OCI-LY7 (cell line): Measurements from ENCODE around the gene ALOXE3. TPM values are rescaled to one million over a fixed set of nuclear protein-coding genes. Genes with fewer than 3 reads are reported as not detected.

ENCODE experiments used
- BruUV-seq: library from RNA; stranded (reverse); fragments of 400-500 nt; replicated peaks from 2 replicates; lab custom pipeline; 2021; lab: Mats Ljungman, UMichigan
- CTCF ChIA-PET: fragments of 300-600 bp; sonication (Branson Sonifier 250); formaldehyde crosslinking; loops from one replicate; lab custom pipeline; 2022; ENCODE audit warnings: antibody characterized with exemption; ENCODE audit not compliant: unreplicated experiment; lab: Charles Lee
- POLR2A ChIA-PET: fragments of 300-600 bp; sonication (Branson Sonifier 250); formaldehyde crosslinking; loops from one replicate; lab custom pipeline; 2022; ENCODE audit warnings: antibody characterized with exemption; lab: Charles Lee
- DNase-seq: peaks from one replicate; pipeline ENCODE4 v3.0.0-alpha.2; 2015; ENCODE audit warnings: low spot score
- H2AFZ ChIP-seq: fragments of 200-600 bp; sonication (generic), shearing (Covaris generic); 2 replicates; pipeline ENCODE4 v1.6.1; 2014; ENCODE audit warnings: mild to moderate bottlenecking, antibody characterized with exemption, low read length, moderate library complexity
- H3K27ac ChIP-seq: fragments of 200-600 bp; sonication (generic); 2 replicates; pipeline ENCODE4 v1.5.1; 2014; ENCODE audit warnings: mixed run types, low read depth, mild to moderate bottlenecking, moderate library complexity, low read length, inconsistent platforms; ENCODE audit not compliant: poor library complexity, severe bottlenecking
- H3K36me3 ChIP-seq: fragments of 200-600 bp; sonication (generic); 2 replicates; pipeline ENCODE4 v1.6.1; 2014; ENCODE audit warnings: mild to moderate bottlenecking, antibody characterized with exemption, low read length, moderate library complexity, mixed read lengths; ENCODE audit not compliant: insufficient read depth
- H3K4me1 ChIP-seq: fragments of 200-600 bp; sonication (generic); 2 replicates; pipeline ENCODE4 v1.5.1; 2014; ENCODE audit warnings: mild to moderate bottlenecking, low read length; ENCODE audit not compliant: insufficient read depth, poor library complexity, severe bottlenecking
- H3K4me2 ChIP-seq: fragments of 200-600 bp; sonication (generic); 2 replicates; pipeline ENCODE4 v1.6.1; 2014; ENCODE audit warnings: mild to moderate bottlenecking, low read length
- H3K4me3 ChIP-seq: fragments of 200-600 bp; sonication (generic); 2 replicates; pipeline ENCODE4 v1.5.1; 2014; ENCODE audit warnings: mild to moderate bottlenecking, low read depth, low read length; ENCODE audit not compliant: poor library complexity, severe bottlenecking
- H3K79me2 ChIP-seq: fragments of 200-600 bp; sonication (generic); 2 replicates; pipeline ENCODE4 v1.6.1; 2016; ENCODE audit warnings: low read depth, mild to moderate bottlenecking, low read length, moderate library complexity, mixed read lengths; ENCODE audit not compliant: insufficient read depth
- H3K9me2 ChIP-seq: fragments of 200-600 bp; sonication (generic); 2 replicates; pipeline ENCODE4 v1.6.1; 2016; ENCODE audit warnings: mild to moderate bottlenecking, low read length, mixed read lengths; ENCODE audit not compliant: insufficient read depth
- H3K9me3 ChIP-seq: fragments of 200-600 bp; sonication (generic); 2 replicates; pipeline ENCODE4 v1.6.1; 2014; ENCODE audit warnings: mild to moderate bottlenecking, mixed run types, low read length, mixed read lengths
- H4K20me1 ChIP-seq: fragments of 200-600 bp; sonication (generic); 2 replicates; pipeline ENCODE4 v1.6.1; 2014; ENCODE audit warnings: mild to moderate bottlenecking, antibody characterized with exemption, low read length, moderate library complexity, mixed read lengths; ENCODE audit not compliant: insufficient read depth
- CTCF ChIP-seq: fragments of 200-600 bp; sonication (generic); conservative IDR thresholded peaks from 2 replicates; pipeline ENCODE4 v1.5.1; 2014; ENCODE audit warnings: mild to moderate bottlenecking, antibody characterized with exemption, low read length, moderate library complexity, mixed read lengths
- EZH2phosphoT487 ChIP-seq: fragments of 200-600 bp; sonication (generic); IDR thresholded peaks from 2 replicates; pipeline ENCODE4 v1.6.1; 2018; ENCODE audit warnings: low read depth, borderline replicate concordance, mild to moderate bottlenecking, mixed run types, antibody characterized with exemption, low read length, moderate library complexity, mixed read lengths
- intact Hi-C: fragments of 100-400 bp; cut with micrococcal nuclease; formaldehyde crosslinking; loops from one replicate; pipeline ENCODE4 v1.10.0; 2022; ENCODE audit not compliant: unreplicated experiment
- total RNA-seq, 2 experiments: library from RNA; depleted of rRNA in 1 of 2; stranded (reverse); fragments of >200 nt in 1 of 2; shearing (Covaris generic) in 1 of 2; gene quantifications; 2 replicates each; pipeline ENCODE4 v1.2.3, GENCODE V29; 2014 to 2022

Gene ALOXE3
- total RNA-seq, 2 experiments from 2014 or later, result 0.10 TPM; not detected in 1

- CTCF ChIA-PET, result no interaction called here
- H4K20me1 ChIP-seq, result no peaks in the 10 kb centered on the region
- no TSS peak for BruUV-seq
- H2AFZ ChIP-seq, result peak within 1 kb of the TSS; percentile 76
- H3K4me3 ChIP-seq, result peak within 1 kb of the TSS; percentile 91
- TF ChIP-seq CTCF, result no peak
- no peak for TF ChIP-seq EZH2phosphoT487
- H3K9me2 ChIP-seq, result no peaks in the 10 kb centered on the region
- peak within 1 kb of the TSS; percentile 60 for H3K27ac ChIP-seq
- H3K9me3 ChIP-seq, result no peaks in the 10 kb centered on the region
- POLR2A ChIA-PET, result no interaction called here
- peaks cover 27% of the 10 kb centered on the region for H3K36me3 ChIP-seq
- H3K4me2 ChIP-seq, result peak within 1 kb of the TSS; percentile 74
- H3K79me2 ChIP-seq, result peaks cover 14% of the 10 kb centered on the region; the same call in 1 of the 2 replicates
- H3K4me1 ChIP-seq, result peaks cover 45% of the 10 kb centered on the region
- peak; percentile 80 for DNase-seq
- intact Hi-C loops, result no loop called here
Observed at GRCh38 chr17:8162233-8162996, 44.1 kb upstream of the ALOXE3 start, which contains the start of gene VAMP2. Gene VAMP2, minus strand, starts transcription at chr17:8162948. Its CDS starts 69 bp downstream, at chr17:8162879.

DNA sequence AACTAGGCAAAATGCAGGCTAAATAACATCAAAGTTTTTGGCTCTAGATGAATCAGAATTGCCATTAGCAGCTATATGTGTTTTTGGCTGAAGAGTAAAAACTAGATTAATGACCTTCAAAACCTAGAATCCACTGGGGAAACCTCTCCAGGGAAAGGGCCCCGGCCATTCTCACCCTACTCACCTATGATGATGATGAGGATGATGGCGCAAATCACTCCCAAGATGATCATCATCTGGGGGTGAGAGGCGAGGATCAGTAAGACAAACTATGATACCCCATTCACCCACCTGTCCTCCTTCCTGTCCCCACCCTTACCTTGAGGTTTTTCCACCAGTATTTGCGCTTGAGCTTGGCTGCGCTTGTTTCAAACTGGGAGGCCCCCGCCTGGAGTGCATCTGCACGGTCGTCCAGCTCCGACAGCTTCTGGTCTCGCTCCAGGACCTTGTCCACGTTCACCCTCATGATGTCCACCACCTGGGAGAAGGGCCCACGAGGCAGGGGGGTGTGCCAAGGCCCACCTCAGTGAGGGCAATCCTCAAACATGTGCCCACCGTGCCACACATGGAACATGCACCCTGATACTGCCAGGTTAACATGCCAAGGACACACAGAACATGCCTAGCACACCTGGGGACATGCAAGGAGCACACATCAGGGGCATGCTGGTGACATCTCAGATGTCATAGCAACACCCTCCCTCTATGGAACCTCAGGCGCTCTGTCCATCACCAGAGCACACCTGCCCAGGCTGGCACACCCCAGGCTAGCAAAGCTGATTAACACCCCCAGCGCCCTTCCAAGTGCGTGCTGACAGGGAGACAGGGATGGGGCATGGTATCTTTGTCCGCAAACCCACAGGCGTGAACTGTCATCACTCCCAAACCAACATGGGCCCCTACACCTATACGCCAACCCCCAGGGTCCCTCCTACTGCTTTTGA is 43.2 kb upstream of the ALOXE3 start:
- no peaks in the 10 kb centered on the region for H4K20me1 ChIP-seq
- intact Hi-C loops, result no loop called here
- peak overlapping the region; percentile 91 for H3K4me3 ChIP-seq
- H2AFZ ChIP-seq, result no peak overlapping the region
- peak overlapping the region; percentile 74 for H3K4me2 ChIP-seq
- POLR2A ChIA-PET, result interaction anchor here (0.8 kb wide), 1 partner anchor 11 kb away, joined by 5 read pairs; no protein-coding TSS in a partner anchor
- H3K9me2 ChIP-seq, result no peaks in the 10 kb centered on the region
- H3K9me3 ChIP-seq, result no peaks in the 10 kb centered on the region
- CTCF ChIA-PET, result no interaction called here
- no peak for DNase-seq
- TF ChIP-seq CTCF (no peak), EZH2phosphoT487 (no peak)
- peaks cover 50% of the 10 kb centered on the region for H3K4me1 ChIP-seq
- BruUV-seq, result no TSS peak
- peak overlapping the region; percentile 60 for H3K27ac ChIP-seq
- peaks cover 27% of the 10 kb centered on the region for H3K36me3 ChIP-seq
- H3K79me2 ChIP-seq, result peaks cover 14% of the 10 kb centered on the region; the same call in 1 of the 2 replicates
